M059J (cell line): ENCODE results near the gene ATG9B. TPM values are rescaled to one million over a fixed set of nuclear protein-coding genes. Genes with fewer than 3 reads are reported as not detected.
A peak's percentile ranks its signal among the peaks of the same experiment; 100 is the strongest.

ENCODE experiments used
- DNase-seq: peaks from one replicate; pipeline ENCODE4 v3.0.0-alpha.2; 2012; ENCODE audit warnings: low read depth
- total RNA-seq: library from RNA; depleted of rRNA; stranded (reverse); fragments of >200 nt; shearing (Covaris generic); gene quantifications from 2 replicates; pipeline ENCODE4 v1.2.3, GENCODE V29; 2014; rRNA removed

ATG9B gene
- total RNA-seq, result not detected in 2 replicates

- DNase-seq, result peak; percentile 49
These were observed at the start of gene ATG9B for GRCh38 chr7:151024435-151025056. TSS of gene ATG9B (minus strand) at chr7:151024494. CDS start at chr7:151024423, 71 bp downstream.

GRCh38 chr7:151073990-151074389 is 49.7 kb upstream of the ATG9B start:
- no peak for DNase-seq

GRCh38 chr7:151071032-151071866 is 47.0 kb upstream of the ATG9B start:
- no peak for DNase-seq

DNA sequence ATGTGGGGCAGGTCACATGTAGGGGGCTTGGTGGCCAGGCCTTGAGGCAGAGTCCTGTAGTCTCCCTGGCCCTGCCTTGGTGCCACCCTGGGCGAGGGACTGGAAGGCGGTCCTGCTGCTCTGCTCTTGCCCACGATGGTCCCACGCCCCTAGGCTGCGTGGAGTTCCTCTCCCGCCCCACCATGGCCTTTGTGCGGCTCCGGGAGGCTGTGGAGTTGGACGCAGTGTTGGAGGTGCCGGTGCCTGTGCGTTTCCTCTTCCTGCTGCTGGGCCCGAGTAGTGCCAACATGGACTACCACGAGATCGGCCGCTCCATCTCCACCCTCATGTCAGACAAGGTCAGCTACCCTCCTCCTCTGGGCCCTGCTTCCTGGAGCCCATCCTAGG is 46.3 kb upstream of the ATG9B start:
- DNase-seq, result no peak

DNA sequence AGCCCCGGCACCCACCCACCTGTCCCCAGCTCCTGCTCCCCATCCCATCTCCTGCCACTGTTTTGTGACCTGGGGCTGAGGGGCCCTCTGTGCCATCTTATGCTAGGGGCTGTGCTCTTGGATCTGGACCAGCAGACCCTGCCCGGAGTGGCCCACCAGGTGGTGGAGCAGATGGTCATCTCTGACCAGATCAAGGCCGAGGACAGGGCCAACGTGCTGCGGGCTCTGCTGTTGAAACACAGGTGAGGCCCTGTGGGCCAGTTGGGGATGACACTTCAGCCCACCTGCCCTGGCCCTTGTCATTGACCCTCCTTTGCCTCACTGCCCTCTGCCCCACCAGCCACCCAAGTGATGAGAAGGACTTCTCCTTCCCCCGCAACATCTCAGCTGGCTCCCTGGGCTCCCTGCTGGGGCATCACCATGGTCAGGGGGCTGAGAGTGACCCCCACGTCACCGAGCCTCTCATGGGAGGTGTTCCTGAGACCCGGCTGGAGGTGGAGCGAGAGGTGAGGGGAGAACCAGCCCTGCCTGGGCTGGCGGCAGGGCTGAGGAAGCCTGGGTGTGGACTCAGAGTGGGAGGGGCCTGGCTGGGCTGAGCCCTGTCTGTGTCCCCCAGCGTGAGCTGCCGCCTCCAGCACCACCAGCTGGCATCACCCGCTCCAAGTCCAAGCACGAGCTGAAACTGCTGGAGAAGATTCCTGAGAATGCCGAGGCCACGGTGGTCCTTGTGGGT is 45.7 kb upstream of the ATG9B start:
- DNase-seq, result no peak

GRCh38 chr7:151068069-151068773 is 43.9 kb upstream of the ATG9B start:
- DNase-seq, result no peak

DNA sequence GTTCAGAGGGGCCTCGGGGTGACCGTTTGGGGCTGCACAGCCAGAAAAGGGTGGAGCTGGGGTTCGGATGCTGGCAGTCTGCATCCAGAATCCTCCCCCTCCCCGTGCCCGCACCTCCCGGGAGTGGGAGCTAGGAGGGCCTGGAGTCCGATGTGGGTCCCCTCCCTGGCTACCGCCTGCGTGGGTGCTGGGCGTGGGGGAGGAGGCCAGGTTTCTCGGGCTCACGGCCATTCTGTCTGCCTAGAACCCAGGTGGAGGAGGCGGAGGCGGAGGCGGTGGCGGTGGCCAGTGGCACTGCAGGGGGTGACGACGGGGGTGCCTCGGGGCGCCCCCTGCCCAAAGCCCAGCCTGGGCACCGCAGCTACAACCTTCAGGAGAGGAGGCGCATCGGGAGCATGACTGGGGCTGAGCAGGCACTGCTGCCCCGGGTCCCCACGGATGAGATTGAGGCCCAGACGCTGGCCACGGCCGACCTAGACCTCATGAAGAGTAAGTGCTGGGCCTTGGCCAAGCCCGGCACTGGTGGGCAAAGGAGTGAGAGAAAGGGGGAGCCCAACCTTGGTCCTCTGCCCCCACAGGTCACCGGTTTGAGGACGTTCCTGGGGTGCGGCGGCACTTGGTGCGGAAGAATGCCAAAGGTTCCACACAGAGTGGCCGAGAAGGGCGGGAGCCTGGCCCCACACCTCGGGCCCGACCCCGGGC is 42.1 kb upstream of the ATG9B start:
- DNase-seq, result no peak

DNA sequence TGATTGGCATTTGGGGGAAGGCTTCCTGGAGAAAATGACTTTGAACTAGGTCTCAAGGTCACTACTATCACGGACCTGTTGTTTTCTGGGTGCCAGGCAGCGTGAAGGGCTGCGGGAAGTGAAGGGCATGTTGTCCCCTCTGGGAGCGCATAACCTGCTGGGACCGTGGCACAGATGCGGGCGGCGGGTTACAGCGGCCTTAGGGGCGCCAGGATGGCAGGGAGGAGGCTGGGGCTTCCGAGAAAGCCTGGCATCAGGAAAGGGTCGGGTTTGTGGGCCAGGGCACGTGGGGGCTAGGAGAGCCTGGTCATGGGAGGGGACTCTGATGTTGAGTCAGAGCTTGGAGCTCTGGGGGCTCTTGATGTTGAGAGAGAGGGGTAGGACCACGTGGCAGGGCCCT is 41.2 kb upstream of the ATG9B start:
- DNase-seq, result no peak

DNA sequence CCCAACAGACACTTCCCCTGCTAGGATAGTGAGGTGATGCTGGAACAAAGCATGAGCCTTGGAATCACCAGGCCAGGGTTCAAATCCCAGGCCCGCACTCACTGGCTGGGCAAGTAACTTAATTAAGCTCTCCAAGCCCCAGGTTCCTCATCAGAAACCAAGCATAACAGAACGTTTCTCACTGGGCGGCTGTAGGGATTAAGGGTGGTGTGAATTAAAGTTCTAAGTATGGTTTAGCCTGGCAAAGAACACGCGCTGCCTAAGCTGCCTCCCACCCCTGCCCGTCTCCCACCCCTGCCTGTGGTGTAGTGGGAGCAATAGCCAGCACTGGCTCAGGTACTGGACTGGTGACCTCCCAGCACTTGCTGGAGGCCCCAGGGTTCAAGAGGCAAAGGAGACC is 40.7 kb upstream of the ATG9B start:
- no peak for DNase-seq

DNA sequence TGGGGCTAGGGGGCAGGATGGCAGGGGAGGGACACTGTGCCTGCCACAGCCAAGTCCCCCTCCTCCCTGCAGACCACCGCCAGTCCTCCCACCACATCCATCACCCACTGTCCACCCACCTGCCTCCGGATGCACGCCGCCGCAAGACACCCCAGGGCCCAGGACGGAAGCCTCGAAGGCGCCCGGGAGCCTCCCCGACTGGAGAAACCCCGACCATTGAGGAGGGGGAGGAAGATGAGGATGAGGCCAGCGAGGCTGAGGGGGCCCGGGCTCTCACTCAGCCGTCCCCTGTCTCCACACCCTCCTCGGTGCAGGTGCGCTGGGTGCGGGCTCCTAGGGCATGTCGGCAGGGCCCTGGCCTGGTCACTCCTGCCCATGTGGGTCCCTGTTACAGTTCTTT is 40.2 kb upstream of the ATG9B start:
- DNase-seq, result no peak

GRCh38 chr7:151063212-151063561 is 38.9 kb upstream of the ATG9B start:
- no peak for DNase-seq

DNA sequence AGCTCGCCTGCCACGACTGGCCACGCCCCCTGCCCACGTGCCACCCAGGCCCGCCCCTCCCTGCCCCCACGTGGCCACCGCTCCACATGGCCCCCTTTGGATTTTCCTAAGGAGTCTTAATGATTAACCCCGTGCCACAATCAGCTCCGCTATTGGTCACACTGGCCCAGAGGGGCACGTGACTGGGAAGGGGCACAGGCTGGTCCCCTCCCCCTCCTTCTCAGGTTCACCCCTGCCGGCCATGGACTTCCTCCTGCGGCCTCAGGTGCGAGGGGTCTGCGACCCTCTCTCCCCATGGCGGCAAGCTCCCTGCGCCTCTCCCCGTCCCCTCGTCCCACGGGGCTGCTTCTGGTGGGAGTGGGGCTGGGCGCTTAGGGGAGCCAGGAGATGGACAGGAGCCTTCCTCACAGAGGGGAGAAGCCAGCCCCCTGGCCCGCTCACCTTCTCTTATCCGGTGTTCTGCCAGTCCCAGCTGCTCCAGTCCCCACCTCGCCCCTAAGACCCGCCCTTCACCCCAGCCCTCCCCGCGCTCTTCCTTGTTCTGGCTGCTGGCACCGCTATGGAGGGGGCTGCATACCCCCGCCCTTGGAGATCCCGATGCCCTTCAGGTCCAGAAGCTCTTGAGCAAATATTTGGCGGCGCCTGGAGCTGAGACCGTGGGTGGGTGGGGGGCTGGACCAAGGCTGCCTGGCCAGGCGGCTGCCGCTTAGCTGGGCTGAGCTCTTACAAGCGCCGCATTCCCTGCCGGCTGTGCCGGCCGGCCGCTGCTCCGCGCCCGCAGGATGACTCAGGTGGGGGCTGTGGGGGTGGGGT is 38.3 kb upstream of the ATG9B start:
- no peak for DNase-seq

DNA sequence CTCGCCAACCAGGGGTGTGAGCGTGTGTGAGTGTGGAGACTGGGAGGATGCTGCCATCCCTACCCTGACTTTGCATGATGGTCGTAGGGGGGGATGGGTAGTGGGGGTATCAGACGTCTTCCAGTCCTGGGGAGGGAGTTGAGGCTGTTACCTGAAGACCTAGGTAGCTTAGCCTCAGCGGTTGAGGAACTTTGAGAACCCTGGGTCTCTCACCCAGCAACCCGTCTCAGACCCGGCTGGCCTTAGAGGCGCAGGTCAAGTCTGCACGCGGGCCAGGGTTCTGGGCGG is 37.8 kb upstream of the ATG9B start:
- DNase-seq, result no peak

GRCh38 chr7:151061213-151062110 is 37.2 kb upstream of the ATG9B start:
- no peak for DNase-seq

- DNase-seq, result peak; percentile 54
These were observed 36.3 kb upstream of the ATG9B start for GRCh38 chr7:151060416-151061212.

DNA sequence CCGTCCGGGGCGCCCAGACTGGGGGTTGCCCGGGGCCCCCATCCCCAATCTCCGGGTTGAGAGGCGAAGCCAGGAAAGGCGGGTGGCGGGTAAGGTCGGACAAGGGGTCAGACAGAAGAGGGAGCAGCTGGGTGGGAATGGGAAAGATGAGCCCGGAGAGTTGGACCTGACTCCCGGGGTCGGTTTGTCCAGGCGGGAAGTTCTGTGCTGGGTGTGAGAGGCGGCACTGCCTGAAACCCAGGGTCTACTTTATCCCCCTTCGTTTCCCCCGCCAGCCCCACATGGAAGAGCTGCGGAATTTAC is 35.8 kb upstream of the ATG9B start:
- DNase-seq, result no peak

DNA sequence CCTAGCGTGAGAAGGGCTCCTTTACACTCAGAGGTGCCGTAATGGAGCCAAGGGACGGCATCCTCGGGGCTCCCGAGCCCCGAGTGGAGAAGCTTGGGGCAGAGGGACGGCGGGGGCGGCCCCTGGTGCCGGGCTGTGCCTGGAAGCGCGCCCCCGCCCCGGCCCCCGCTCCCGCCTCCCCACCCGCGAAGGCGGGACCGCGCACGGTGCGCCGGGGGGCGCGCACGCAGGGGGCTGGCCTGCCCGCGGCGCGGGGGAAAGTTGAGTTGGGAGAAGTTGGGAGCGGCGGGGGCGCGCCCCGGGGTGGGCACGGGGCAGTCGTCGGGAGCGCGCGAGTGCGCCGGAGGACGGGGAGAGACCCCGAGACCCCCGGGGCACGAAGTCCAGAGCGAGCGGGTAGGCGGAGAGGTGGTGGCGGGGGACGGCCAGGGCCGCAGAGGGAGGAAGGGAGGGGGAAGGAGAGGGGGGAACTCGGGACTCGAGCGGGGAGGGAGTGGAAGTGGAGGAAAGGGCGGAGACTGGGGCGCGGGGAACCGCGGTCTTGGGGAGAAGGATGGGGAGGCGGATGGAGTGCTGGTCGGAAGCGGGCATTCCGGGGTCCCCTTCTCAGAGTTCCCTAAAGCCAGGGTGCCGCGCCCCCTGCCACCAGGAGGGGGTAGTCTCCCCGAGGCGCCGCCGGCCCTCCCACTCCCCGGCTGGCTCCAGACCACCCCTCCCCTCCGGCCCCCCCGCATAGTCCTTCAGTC is 35.2 kb upstream of the ATG9B start, which contains the start of gene SLC4A2:
SLC4A2 (plus strand) TSS at position 223 of the 746 bp plus-strand sequence. CDS start 2,399 bp downstream, outside the sequence.
- peak; percentile 76 for DNase-seq

DNA sequence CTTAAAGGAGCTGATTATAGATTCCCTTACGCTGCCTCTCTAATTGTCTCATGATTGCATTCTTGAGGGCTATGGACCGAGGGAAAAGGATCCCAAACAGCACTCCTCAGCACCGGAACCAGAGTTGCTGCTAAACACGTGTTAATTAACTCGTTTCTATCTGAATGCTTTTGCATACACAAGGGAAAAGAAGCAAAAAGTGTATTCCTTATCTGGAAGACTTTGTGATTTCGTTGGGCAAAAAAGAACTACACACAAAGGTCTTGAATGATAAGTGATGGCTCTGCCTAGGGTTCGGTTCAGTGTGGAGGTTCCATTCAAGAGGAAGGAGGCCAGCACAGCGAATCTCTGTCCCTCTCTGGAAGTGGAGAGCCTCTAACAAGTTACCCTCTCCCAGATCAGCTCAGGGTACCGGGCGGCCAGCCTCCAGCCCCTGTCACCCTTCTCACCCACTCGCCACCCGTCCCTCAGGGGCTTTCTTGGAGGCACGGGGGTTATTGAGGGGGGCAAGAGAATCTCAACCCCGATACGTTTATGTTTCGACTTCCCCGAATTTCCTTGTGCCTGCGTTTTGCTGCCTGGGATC is 34.6 kb upstream of the ATG9B start:
- DNase-seq, result peak; percentile 47
